IMR-90 (cell line): ENCODE measurements around the gene LCN12. TPM values are rescaled to one million over a fixed set of nuclear protein-coding genes. Genes with fewer than 3 reads are reported as not detected.

Experiments
- ATAC-seq: fragments of 200-7000 bp; cut with Tn5 transposase; 2 replicates; pipeline ENCODE4 v1.9.1; 2020; ENCODE audit warnings: low read depth, mild to moderate bottlenecking, moderate library complexity
- BruUV-seq: library from RNA; stranded (reverse); fragments of 400-500 nt; replicated peaks from 2 replicates; lab custom pipeline; 2021; lab: Mats Ljungman, UMichigan
- CTCF ChIA-PET: fragments of 300-600 bp; formaldehyde crosslinking; extraction: SDS; loops from one replicate; lab custom pipeline; 2021; ENCODE audit warnings: antibody characterized with exemption; lab: Yijun Ruan, JAX
- POLR2A ChIA-PET: fragments of 300-600 bp; sonication (Branson Sonifier 250); formaldehyde crosslinking; loops from one replicate; lab custom pipeline; 2022; ENCODE audit warnings: antibody characterized with exemption; ENCODE audit not compliant: unreplicated experiment; lab: Charles Lee
- DNase-seq: peaks from one replicate; pipeline ENCODE4 v3.0.0; 2013
- H2AFZ ChIP-seq: replicated peaks from 2 replicates; pipeline ENCODE3; 2013; ENCODE audit warnings: low read length, mild to moderate bottlenecking; ENCODE audit not compliant: poor library complexity
- H2AK5ac ChIP-seq: 2 replicates; pipeline ENCODE4 v1.6.1; 2013; ENCODE audit warnings: low read depth, low read length, inconsistent platforms
- H2AK9ac ChIP-seq: replicated peaks from 2 replicates; pipeline ENCODE3; 2013; ENCODE audit warnings: mild to moderate bottlenecking, low read depth, low read length, moderate library complexity; ENCODE audit not compliant: poor library complexity
- H2BK120ac ChIP-seq: 2 replicates; pipeline ENCODE4 v1.6.1; 2013; ENCODE audit warnings: low read depth, low read length, inconsistent platforms
- H2BK15ac ChIP-seq: 3 replicates; pipeline ENCODE4 v1.6.1; 2013; ENCODE audit warnings: low read depth, low read length, inconsistent platforms
- H2BK20ac ChIP-seq: 2 replicates; pipeline ENCODE4 v1.6.1; 2013; ENCODE audit warnings: low read depth, mild to moderate bottlenecking, inconsistent platforms, low read length, moderate library complexity
- H2BK5ac ChIP-seq: 2 replicates; pipeline ENCODE4 v1.6.1; 2013; ENCODE audit warnings: mild to moderate bottlenecking, low read depth, low read length, inconsistent platforms; ENCODE audit not compliant: poor library complexity, severe bottlenecking
- H3K14ac ChIP-seq: replicated peaks from 2 replicates; pipeline ENCODE4 v1.6.1; 2013; ENCODE audit warnings: low read depth, low read length, inconsistent platforms
- H3K18ac ChIP-seq: 2 replicates; pipeline ENCODE4 v1.6.1; 2013; ENCODE audit warnings: low read depth, low read length, control low read depth
- H3K23ac ChIP-seq: 2 replicates; pipeline ENCODE4 v1.6.1; 2013; ENCODE audit warnings: low read depth, low read length, inconsistent platforms
- H3K27ac ChIP-seq: 2 replicates; pipeline ENCODE4 v1.5.1; 2013; ENCODE audit warnings: mild to moderate bottlenecking, control low read depth, low read length; ENCODE audit not compliant: insufficient read depth
- H3K27me3 ChIP-seq: 2 replicates; pipeline ENCODE4 v1.6.1; 2013; ENCODE audit warnings: low read length; ENCODE audit not compliant: control insufficient read depth, insufficient read depth
- H3K36me3 ChIP-seq: 2 replicates; pipeline ENCODE4 v1.6.1; 2013; ENCODE audit warnings: low read length, mixed read lengths; ENCODE audit not compliant: control insufficient read depth, insufficient read depth
- H3K4ac ChIP-seq: 2 replicates; pipeline ENCODE4 v1.6.1; 2013; ENCODE audit warnings: low read depth, low read length, inconsistent platforms
- H3K4me1 ChIP-seq: 2 replicates; pipeline ENCODE4 v1.6.1; 2013; ENCODE audit warnings: low read length, mixed read lengths; ENCODE audit not compliant: control insufficient read depth, insufficient read depth
- H3K4me2 ChIP-seq: 2 replicates; pipeline ENCODE4 v1.6.1; 2013; ENCODE audit warnings: low read depth, mild to moderate bottlenecking, control low read depth, low read length, moderate library complexity
- H3K4me3 ChIP-seq: 2 replicates; pipeline ENCODE4 v1.5.1; 2013; ENCODE audit warnings: low read depth, mild to moderate bottlenecking, control low read depth, low read length, moderate library complexity; ENCODE audit not compliant: insufficient read depth
- H3K56ac ChIP-seq: 2 replicates; pipeline ENCODE4 v1.6.1; 2013; ENCODE audit warnings: low read length, inconsistent platforms; ENCODE audit not compliant: insufficient read depth; ENCODE audit errors: extremely low read depth
- H3K79me1 ChIP-seq, 2 experiments: 2 replicates each; pipeline ENCODE4 v1.6.1; 2013; ENCODE audit warnings: low read length in 2 of 2, inconsistent platforms in 1 of 2, low read depth in 1 of 2
- H3K9ac ChIP-seq: 2 replicates; pipeline ENCODE4 v1.6.1; 2013; ENCODE audit warnings: low read depth, low read length, control low read depth
- H3K9me1 ChIP-seq: 2 replicates; pipeline ENCODE4 v1.6.1; 2013; ENCODE audit warnings: low read length, inconsistent platforms; ENCODE audit not compliant: insufficient read depth
- H3K9me3 ChIP-seq: 2 replicates; pipeline ENCODE4 v1.6.1; 2013; ENCODE audit warnings: low read length; ENCODE audit not compliant: control insufficient read depth, insufficient read depth
- H4K20me1 ChIP-seq: 2 replicates; pipeline ENCODE4 v1.6.1; 2013; ENCODE audit warnings: low read length, inconsistent platforms; ENCODE audit not compliant: insufficient read depth
- H4K5ac ChIP-seq: 2 replicates; pipeline ENCODE4 v1.6.1; 2013; ENCODE audit warnings: mild to moderate bottlenecking, low read depth, low read length, control low read depth
- H4K8ac ChIP-seq, 2 experiments: 2 replicates each; pipeline ENCODE4 v1.6.1; 2013; ENCODE audit warnings: low read depth in 2 of 2, low read length in 2 of 2, control low read depth in 1 of 2, inconsistent platforms in 1 of 2
- H4K91ac ChIP-seq: 2 replicates; pipeline ENCODE4 v1.6.1; 2013; ENCODE audit warnings: low read depth, low read length, inconsistent platforms; ENCODE audit not compliant: insufficient read depth
- BHLHE40 ChIP-seq: fragments of 150-350 bp; IDR thresholded peaks from 2 replicates; pipeline ENCODE4 v1.6.1; 2016; ENCODE audit warnings: mild to moderate bottlenecking, low read depth, low read length
- CEBPB ChIP-seq: IDR thresholded peaks from 2 replicates; pipeline ENCODE4 v1.6.1; 2012; ENCODE audit warnings: low read depth, low read length, improper control_type of control experiment
- CHD1 ChIP-seq: IDR thresholded peaks from 2 replicates; pipeline ENCODE4 v1.6.1; 2012; ENCODE audit warnings: low read depth, low read length, improper control_type of control experiment
- CTCF ChIP-seq: conservative IDR thresholded peaks from 2 replicates; pipeline ENCODE4 v1.5.1; 2012; ENCODE audit warnings: mild to moderate bottlenecking, low read depth, low read length, improper control_type of control experiment
- ELK1 ChIP-seq: fragments of 150-350 bp; IDR thresholded peaks from 2 replicates; pipeline ENCODE4 v1.6.1; 2016; ENCODE audit warnings: low read depth, mild to moderate bottlenecking, low read length, moderate library complexity, borderline replicate concordance
- FOS ChIP-seq: fragments of 150-350 bp; IDR thresholded peaks from 2 replicates; pipeline ENCODE4 v1.6.1; 2016; ENCODE audit warnings: low read depth, low read length
- MAFK ChIP-seq: IDR thresholded peaks from 2 replicates; pipeline ENCODE4 v1.6.1; 2012; ENCODE audit warnings: low read depth, low read length, improper control_type of control experiment
- MXI1 ChIP-seq: IDR thresholded peaks from 2 replicates; pipeline ENCODE4 v1.6.1; 2012; ENCODE audit warnings: low read depth, mild to moderate bottlenecking, low read length, moderate library complexity, borderline replicate concordance
- POLR2A ChIP-seq: IDR thresholded peaks from 2 replicates; pipeline ENCODE4 v1.6.1; 2012; ENCODE audit warnings: mild to moderate bottlenecking, low read depth, low read length
- RAD21 ChIP-seq: IDR thresholded peaks from 2 replicates; pipeline ENCODE4 v1.6.1; 2012; ENCODE audit warnings: low read length, improper control_type of control experiment
- RCOR1 ChIP-seq: IDR thresholded peaks from 2 replicates; pipeline ENCODE4 v1.6.1; 2012; ENCODE audit warnings: mild to moderate bottlenecking, low read length, improper control_type of control experiment; ENCODE audit not compliant: insufficient replicate concordance
- RFX5 ChIP-seq: IDR thresholded peaks from 2 replicates; pipeline ENCODE4 v1.8.0; 2012; ENCODE audit warnings: low read depth, mild to moderate bottlenecking, low read length, moderate library complexity
- SMC3 ChIP-seq: fragments of 150-350 bp; IDR thresholded peaks from 2 replicates; pipeline ENCODE4 v1.6.1; 2016; ENCODE audit warnings: low read depth, mild to moderate bottlenecking, antibody characterized with exemption, low read length, moderate library complexity
- USF2 ChIP-seq: fragments of 150-350 bp; IDR thresholded peaks from 2 replicates; pipeline ENCODE4 v1.6.1; 2017; ENCODE audit warnings: mild to moderate bottlenecking, antibody characterized with exemption, low read length, low read depth
- WGBS, 2 experiments: methylation state at CpG; one replicate each; pipeline versions ENCODE4 v1.1.5 to v1.1.7; 2013; ENCODE audit warnings: missing lambda C conversion rate in 2 of 2; ENCODE audit not compliant: insufficient read length in 1 of 2; ENCODE audit errors: extremely low coverage in 2 of 2; 5-methylcytosine and 5-hydroxymethylcytosine counted together
- dilution Hi-C: fragments of 300-500 bp; cut with HindIII; formaldehyde crosslinking; loops from one replicate; pipeline ENCODE4 v1.14.3; 2018; ENCODE audit warnings: low sequenced_read_pairs; ENCODE audit not compliant: unreplicated experiment
- in situ Hi-C: fragments of 300-500 bp; cut with MboI; formaldehyde crosslinking; loops from 3 replicates; pipeline ENCODE4 v1.14.3; 2019; ENCODE audit warnings: low sequenced_read_pairs, inconsistent platforms, mixed read lengths
- intact Hi-C: fragments of 100-400 bp; cut with micrococcal nuclease; formaldehyde crosslinking; loops from 2 replicates; pipeline ENCODE4 v1.10.0; 2022
- polyA plus RNA-seq, 3 experiments: library from polyadenylated mRNA; depleted of rRNA; stranded (reverse); fragments of >200 nt; gene quantifications; 2 replicates each; pipeline ENCODE4 v1.2.3, GENCODE V29; 2012; ENCODE audit warnings: low replicate concordance in 1 of 3
- total RNA-seq: library from RNA; depleted of rRNA; stranded (reverse); fragments of >200 nt; gene quantifications from 2 replicates; pipeline ENCODE4 v1.2.3, GENCODE V29; 2012

Gene LCN12
- total and polyA plus RNA-seq, 2 of the 4 experiments (the other 2 are of a cell fraction): 0.12 TPM; not detected in 1

DNA sequence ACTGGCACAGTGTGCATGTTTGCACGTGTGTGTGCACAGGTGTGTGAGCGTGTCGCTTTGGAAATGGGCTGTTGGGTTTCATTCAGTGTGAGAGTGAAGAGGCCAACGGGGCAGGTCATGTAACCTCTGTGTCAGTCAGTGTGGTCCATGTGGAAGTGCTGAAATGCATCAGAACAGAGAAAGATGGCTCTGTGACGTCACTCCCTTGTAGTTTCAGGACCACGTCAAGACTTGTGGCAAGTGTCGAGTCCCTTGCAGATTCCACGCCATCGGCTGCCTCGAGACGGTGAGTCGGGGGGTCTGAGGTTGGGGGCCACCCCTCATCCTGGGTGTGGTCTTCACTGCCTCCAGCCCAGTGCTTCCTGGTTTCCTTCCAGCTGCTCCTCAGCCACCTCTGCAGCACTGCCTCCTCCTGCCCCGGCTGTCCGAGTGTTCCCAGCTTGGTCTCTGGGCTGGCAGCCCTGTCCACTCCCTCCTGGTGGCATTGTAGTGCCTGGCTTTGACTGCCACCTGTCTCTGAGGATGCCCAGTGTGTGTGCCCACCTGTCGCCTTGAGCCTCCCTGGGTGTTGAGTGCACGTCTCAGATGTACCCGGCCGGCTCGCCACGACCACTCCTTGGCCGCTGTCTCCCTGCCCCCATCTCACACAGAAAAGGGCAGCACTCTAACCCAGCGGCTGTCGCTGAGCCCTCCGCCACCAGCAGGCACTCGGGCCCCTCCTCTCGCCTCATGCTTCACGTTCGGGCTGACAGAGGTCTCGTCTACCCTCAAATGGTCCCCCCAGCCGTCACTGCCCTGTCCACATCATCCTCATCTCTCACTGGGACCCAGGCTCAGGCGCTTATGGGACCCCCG is 35.5 kb upstream of the LCN12 start:
- Histone ChIP-seq H2BK15ac (no peak overlapping the region), H3K79me1 (peaks cover 6 to 20% of the 10 kb centered on the region in 2 experiments; a peak in 3 of 4 replicates), H2AK5ac (no peak overlapping the region), H2BK5ac (no peak overlapping the region), H3K36me3 (peaks cover 34% of the 10 kb centered on the region), H3K9me1 (no peaks in the 10 kb centered on the region), H2AFZ (no peak overlapping the region), H3K27ac (no peak overlapping the region), H3K9me3 (no peaks in the 10 kb centered on the region), H2BK20ac (no peak overlapping the region), H3K4me2 (no peak overlapping the region), H3K9ac (no peak overlapping the region), H3K4me1 (no peaks in the 10 kb centered on the region), H3K18ac (no peak overlapping the region), H3K56ac (no peak overlapping the region), H3K23ac (no peak overlapping the region), H4K91ac (no peak overlapping the region), H3K4ac (no peak overlapping the region), H2AK9ac (no peak overlapping the region), H4K20me1 (peaks cover 5% of the 10 kb centered on the region), H3K4me3 (no peak overlapping the region), H3K27me3 (no peaks in the 10 kb centered on the region), H2BK120ac (no peak overlapping the region), H4K8ac (no peak overlapping the region), H3K14ac (no peak overlapping the region), H4K5ac (no peak overlapping the region)
- CTCF ChIA-PET: no interaction called here
- POLR2A ChIA-PET: no interaction called here
- no TSS peak for BruUV-seq
- TF ChIP-seq POLR2A: no peak
- TF ChIP-seq CEBPB: no peak
- TF ChIP-seq RAD21: no peak
- TF ChIP-seq RFX5: no peak
- TF ChIP-seq USF2: no peak
- no peak for TF ChIP-seq RCOR1
- TF ChIP-seq MAFK: no peak
- no peak for TF ChIP-seq FOS
- TF ChIP-seq CTCF: no peak
- TF ChIP-seq MXI1: no peak
- no peak for TF ChIP-seq ELK1
- no peak for TF ChIP-seq SMC3
- no peak for TF ChIP-seq CHD1
- TF ChIP-seq BHLHE40: no peak
- intact Hi-C loops (no loop called here), in situ Hi-C loops (no loop called here), dilution Hi-C loops (no loop called here)
- WGBS, 2 experiments: 92% methylated on average over 21 of the region's 32 CpGs; no CpG with 5 or more reads in 1 of the 2 experiments
- ATAC-seq: no peak
- no peak for DNase-seq
